Upper lobe of left lung (tissue), 4 donors: ENCODE data around the gene KANSL1.

Experiments used
- POLR2AphosphoS5 ChIP-seq, 2 donors: sonication (generic); formaldehyde crosslinking; IDR thresholded peaks; one replicate each; pipeline ENCODE4 v1.5.1; 2017; ENCODE audit warnings: antibody characterized with exemption in 2 of 2
- TF ChIP-seq, protein P1 (sequence below), 6 experiments: fragments of 450-650 bp in 4 of 6; fragments of 200-600 bp in 2 of 6; sonication (generic) in 2 of 6; IDR thresholded peaks; one replicate each; pipeline ENCODE4 v1.5.1; 2016 to 2019; ENCODE audit warnings: antibody characterized with exemption in 6 of 6

DNA sequence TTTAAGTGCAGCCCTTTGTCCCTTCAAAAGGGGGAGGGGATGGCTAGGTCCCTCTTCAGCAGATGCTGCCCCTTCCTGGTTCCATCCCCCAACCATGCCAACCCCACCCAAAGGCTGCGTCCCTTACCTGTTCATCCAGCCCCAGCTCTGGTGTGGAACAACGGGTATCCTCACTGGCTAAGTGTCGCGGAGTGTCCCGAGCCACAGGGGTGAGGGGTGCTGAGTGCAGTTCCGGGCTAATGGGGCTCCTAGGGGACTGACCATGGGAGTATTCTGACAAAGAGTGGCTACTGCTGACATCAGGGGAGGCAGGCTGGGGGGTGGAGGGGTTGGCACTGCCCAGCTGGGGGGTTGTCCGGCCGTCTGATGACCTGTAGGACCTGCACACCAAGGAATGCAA is 161.3 kb downstream of the KANSL1 start:
- TF ChIP-seq, protein P1, sequence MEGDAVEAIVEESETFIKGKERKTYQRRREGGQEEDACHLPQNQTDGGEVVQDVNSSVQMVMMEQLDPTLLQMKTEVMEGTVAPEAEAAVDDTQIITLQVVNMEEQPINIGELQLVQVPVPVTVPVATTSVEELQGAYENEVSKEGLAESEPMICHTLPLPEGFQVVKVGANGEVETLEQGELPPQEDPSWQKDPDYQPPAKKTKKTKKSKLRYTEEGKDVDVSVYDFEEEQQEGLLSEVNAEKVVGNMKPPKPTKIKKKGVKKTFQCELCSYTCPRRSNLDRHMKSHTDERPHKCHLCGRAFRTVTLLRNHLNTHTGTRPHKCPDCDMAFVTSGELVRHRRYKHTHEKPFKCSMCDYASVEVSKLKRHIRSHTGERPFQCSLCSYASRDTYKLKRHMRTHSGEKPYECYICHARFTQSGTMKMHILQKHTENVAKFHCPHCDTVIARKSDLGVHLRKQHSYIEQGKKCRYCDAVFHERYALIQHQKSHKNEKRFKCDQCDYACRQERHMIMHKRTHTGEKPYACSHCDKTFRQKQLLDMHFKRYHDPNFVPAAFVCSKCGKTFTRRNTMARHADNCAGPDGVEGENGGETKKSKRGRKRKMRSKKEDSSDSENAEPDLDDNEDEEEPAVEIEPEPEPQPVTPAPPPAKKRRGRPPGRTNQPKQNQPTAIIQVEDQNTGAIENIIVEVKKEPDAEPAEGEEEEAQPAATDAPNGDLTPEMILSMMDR (IDR thresholded peaks at IDR 0.05), result no peak
- no peak for TF ChIP-seq POLR2AphosphoS5 (IDR thresholded peaks at IDR 0.05)
